ENCODE measurements around the gene MADD.

Gene MADD

DNA sequence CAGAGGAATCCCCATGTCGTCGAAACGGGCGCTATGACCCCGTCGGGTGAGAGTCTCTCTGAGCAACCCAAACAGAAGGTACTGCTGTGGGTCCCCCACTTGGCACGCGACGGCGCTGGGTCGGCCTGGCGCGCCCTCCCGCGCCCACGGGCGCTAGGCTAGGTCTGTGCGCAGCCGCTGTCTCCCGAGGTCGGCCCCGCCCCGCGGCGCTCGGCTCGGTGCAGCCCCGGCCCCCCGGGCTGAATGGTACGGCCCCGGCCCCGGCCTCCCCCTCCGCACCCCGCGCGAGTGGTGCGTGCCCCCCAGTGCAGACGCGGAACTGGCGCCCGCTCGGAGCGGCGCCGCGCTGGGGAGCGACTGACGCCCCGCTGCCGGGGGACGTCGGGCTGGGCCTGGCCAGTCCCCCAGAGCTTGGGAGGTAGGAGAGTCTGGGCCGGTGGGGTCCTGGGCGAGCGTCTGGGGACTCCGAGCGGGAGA is at the start of gene MADD:
Gene MADD, plus strand, starts transcription at position 305 of the 477 bp plus-strand sequence.
- peak; percentile 97 for DNase-seq

DNA sequence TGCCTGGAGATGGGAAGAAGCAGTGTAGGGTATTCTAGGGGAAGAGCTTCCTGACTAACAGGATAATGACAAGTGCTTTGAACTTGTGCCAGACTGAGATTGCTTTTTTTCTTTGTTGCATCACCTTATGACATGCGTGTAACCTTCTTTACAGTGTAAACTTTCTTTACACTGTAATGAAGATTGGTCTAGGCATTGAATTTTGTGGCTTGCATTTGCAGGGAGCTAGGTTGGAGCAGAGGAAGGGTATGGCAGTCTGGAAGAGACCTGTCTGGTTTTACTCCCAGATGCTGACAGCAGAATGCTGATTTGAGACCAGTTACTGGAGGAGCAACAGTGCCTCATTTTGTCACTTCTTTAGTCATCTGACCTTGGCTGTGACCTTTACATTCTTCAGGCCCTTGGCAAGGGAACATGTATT is 49.5 kb upstream of the MADD start:
- DNase-seq = no peak

DNA sequence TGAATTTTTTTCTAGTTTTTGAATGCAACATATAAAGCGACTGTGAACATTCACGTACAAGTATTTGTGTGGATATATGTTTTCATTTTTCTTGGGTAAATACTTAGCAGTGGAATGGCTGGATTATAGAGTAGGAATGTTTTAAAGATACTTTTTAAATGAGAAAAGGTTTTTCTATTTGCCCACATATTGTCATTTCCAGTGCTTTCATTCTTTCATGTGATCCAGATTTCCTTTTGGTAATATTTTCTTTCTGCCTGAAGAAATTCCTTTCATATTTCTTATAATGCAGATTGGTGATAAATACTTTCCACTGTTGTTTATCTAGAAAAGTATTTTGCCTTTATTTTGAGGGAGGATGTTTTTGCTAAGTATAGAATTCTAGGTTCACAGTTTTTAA is 47.2 kb upstream of the MADD start:
- DNase-seq = no peak

DNA sequence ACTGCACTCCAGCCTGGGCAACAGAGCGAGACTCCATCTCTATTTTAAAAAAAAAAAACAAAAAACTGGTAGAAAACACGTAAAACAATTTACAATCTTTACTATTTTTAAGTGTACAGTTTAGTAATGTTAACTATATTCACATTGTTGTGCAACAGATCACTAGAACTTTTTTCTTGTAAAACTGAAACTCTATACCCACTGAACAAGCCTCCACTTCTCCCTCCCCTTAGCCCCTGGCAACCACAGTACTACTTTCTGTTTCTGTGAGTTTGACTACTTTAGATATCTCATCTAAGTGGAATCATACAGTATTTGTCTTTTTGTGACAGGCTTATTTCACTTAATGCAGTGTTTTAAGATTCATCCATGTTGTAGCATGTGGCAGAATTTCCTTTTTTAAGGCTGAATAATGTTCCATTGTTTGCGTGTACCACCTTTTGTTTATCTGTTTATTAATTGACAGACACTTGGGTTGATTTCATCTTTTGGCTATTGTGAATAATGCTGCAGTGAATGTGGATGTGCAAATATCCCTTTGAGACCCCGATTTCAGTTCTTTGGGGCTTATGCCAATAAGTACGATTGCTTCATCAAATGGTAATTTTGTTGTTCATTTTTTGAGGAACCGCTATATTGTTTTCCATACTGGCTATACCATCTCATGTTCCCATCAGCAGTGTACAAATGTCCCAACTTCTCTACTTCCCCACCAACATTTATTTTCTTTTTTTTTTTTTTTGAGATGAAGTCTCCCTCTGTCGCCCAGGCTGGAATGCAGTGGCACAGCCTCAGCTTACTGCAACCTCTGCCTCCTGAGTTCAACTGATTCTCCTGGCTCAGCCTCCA is 44.2 kb upstream of the MADD start:
- no peak for DNase-seq

DNA sequence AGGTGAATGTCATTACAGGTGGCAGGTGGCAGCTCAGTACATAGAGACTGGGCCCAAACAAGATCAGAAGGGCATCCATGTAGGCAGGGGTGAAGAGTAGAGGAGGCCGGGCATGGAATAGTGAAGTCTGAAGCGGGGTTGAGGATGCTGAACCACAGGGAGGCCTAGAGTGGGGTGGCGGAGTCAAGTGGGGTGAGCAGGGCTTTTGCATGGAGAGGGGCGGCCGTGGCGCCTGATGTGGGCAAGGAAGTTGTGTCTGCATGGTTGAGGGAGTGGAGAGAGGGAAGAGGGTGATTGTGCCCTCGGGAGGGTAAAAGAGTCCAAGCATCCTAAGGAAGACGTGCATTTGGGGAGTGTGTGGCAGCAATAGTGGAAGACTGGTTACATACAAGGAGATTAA is 40.8 kb upstream of the MADD start:
- no peak for DNase-seq

DNA sequence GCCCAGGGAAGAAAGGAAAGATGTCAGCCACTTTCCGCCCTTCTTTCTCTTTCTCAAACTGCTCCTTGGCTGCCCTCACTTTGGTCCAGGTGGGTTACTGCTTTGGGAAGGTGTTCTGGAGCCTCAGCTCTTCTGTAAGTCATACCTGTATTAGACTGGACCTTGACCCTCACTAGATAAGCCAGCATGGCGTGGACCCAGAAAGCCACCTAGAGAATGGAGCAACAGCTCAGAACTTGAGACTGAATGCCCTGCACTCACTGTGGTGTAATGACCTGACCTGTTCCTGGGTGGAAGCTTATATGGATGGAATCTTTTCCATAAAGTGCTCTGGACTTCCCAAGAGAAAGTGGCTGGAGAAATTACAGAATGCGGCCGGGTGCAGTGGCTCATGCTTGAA is 36.9 kb upstream of the MADD start:
- no peak for DNase-seq

DNA sequence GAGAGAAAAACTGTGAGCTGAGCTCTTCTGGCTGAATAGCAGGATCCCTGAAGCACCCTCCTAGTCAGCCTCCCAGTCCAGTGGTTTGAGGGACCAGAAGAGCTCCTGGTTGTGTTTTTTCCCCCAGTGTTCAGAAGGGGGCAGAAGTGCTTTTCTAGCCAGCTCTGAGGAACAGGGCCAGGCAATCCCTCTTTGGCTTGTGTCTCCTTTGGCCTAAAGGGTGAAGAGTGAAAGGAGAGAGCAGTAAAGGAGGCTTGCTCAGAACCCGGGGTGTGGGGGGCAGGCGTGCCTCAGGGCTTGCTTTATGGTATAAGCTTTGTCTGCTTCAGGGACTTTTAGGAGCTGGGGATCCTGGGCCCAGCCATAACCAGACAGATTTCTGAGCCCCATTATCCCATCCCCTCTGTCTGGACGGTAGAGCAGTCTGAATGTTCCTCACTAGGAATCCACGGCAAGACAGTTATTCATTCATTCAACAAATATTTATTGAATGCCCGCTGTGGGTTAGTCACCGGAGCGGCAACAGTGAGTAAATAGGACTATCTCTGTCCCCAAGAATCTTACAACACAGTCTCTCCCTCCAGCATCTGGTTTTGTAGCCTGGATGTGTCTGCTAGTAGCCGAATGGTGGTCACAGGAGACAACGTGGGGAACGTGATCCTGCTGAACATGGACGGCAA is 35.8 kb upstream of the MADD start:
- DNase-seq = peak; percentile 53

DNA sequence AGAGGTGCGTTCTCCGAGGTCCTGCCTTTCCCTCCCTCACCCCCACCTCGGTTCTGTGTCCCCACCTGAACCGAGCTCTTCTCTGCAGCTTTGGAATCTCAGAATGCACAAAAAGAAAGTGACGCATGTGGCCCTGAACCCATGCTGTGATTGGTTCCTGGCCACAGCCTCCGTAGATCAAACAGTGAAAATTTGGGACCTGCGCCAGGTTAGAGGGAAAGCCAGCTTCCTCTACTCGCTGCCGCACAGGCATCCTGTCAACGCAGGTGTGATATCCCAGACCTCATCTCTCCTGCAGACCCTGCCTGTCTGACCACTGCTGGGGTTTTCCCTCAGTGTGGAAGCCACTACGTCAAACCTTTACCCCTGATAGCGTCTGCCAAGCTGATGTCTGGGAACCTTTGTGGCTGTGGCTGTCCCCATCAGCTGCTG is 35.2 kb upstream of the MADD start:
- DNase-seq = peak; percentile 60

DNA sequence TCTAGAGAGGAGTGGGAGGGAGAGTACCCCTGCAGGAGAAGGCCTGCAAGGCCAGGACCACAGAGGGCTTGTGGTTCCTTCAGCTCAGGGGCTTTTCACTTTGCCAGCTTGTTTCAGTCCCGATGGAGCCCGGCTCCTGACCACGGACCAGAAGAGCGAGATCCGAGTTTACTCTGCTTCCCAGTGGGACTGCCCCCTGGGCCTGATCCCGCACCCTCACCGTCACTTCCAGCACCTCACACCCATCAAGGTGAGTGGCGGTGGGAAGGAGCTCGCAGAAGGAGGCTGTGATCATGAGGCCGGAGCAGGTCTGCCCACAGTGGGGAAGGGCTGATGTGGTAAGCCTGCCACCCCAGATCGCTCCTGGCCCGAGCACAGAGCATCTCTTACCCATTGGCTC is 34.8 kb upstream of the MADD start:
- no peak for DNase-seq

DNA sequence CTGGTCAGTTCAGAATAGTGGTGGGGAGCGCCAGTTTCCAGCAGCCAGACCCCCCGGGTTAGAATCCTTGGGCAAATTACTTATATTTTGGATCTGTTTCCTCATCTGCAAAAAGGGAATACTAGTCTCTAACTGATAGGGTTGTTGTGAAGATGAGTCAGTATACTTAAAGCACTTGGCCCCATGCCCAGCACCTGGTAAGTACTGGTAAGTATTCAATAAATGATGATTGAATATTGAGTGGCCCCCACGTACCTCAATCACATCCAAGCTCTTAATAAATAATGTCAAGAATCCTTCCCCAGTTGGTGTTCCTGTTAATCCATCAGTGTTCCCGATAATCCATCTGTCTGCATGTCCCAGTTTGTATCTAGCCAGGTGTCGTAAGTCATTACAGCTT is 33.5 kb upstream of the MADD start:
- no peak for DNase-seq

DNA sequence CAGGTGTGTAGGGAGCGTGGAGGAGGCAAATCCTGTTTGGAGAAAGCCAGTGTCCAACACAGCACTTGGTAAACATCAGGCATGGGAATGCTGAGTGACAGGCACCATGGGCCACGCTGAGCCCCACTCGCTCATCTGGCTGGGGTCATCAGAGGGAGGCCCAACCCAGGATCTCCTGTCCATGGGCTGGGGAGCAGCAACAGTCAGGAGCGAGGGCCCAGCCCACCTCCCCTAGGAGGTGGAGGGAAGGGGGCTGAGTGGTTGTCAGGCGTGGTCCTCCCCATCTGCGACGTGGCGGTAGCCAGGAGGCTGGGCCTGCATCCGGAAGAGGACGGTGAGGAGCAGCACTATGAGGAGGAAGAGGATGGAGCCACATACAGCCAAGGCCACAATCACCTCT is 30.1 kb upstream of the MADD start:
- no peak for DNase-seq

DNA sequence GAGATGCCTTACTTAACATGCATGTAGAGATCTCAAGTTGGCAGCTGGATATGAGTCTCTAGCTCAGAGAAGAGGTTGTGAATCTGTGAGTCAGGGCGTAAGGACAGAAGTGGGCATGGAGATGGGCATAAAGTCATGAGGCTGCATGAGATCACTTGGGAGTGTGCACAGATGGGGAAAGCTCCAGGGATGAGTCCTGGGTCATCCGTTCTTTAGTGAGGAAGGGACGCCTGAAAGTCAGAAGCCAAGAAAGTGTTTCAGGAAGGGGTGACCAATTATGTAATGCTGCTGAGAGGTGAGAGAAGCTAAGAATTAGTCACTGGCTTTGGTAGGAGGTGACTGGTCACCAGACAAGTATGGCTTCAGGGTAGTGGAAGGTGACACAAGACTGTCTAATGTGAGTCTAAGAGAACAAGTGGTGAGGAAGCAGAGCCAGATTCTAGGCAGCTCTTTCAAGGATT is 28.1 kb upstream of the MADD start:
- no peak for DNase-seq

DNA sequence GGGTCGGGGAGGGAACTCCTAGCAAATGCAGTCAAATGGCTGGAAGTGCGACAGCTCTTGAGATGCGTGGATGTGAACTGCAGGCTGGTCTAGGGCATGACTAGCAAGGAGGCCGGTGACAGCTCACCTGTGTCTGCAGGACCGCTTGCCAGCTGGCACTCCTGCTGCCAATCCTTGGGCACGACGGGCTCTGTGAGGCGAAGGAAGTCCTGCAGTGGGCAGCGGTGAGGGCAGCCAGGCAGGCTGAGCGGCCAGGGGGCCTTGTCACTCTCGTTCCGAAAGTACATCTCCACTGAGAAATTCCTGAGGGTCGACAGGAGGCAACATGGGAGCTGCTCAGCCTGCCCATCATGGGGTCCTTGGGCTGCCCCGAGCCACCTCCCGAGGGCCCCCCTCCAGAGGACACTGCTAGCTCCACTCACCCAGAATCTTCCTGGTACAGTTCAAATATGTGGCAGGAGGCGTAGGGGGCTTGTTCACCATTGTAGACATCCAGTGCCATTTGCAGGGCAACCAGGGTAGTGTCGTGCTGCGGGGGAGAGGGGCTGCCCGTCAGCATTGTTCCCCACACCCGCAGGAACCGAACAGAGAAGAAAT is 27.2 kb upstream of the MADD start:
- DNase-seq = no peak

DNA sequence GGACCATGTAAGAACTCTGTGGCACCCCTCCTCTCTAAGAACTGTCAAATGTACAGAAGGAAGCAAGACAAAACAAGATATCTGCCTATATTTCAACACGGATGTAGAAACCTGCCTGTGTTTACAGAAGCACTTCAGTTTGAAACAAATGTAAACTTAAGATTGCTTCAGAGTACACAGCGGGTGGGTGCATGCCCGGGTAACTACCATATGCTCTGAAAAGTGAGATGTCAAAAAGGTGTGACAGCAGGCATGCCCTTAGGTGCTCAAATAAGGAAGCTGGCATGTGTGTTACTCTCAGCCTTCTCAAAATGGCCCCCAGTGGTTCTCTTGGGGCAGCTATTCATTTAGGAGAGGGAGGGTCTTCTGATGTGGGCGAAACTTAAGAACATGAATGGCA is 26.5 kb upstream of the MADD start:
- no peak for DNase-seq

DNA sequence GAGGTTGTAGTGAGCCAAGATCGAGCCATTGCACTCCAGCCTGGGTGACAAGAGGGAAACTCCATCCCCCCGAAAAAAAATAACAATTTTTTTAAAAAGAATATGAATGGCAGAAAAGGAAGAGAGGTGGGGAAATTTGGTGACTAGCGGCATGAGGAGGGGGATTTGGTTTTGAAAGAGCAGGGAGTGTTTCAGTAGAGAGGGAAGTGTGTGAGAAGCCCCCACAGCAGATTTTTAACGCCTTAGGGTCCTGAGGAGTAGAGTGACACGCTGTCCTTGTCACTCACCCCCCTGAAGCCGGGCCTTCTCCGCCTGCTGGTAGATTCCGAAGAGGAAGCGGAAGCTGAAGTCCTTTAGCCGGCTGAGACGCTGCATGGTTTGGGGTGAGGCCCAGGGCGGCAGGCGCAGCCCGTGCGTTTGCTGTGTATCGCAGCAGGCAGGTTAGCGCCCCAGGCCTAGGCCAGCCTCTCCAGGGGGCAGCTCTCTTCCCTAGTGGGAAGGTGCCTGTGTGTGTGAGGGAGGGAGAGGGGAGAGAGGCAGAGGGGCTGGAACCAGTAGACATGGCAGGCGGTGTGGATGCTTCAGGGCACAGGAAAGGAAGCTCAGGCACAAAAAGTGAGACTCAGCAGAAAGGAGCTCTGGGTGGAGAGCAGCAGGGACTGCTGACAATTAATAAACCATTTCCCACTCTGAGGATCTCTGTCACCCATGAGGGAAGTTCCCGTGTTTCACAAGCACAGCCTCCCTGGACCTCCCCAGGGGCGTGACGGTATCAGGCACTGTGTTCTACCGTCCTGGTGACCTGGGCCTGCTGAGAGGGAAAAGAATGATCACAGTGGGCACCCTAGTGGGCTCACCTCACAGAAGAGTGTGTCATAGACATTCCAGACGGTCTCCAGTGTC is 25.2 kb upstream of the MADD start:
- DNase-seq = no peak

DNA sequence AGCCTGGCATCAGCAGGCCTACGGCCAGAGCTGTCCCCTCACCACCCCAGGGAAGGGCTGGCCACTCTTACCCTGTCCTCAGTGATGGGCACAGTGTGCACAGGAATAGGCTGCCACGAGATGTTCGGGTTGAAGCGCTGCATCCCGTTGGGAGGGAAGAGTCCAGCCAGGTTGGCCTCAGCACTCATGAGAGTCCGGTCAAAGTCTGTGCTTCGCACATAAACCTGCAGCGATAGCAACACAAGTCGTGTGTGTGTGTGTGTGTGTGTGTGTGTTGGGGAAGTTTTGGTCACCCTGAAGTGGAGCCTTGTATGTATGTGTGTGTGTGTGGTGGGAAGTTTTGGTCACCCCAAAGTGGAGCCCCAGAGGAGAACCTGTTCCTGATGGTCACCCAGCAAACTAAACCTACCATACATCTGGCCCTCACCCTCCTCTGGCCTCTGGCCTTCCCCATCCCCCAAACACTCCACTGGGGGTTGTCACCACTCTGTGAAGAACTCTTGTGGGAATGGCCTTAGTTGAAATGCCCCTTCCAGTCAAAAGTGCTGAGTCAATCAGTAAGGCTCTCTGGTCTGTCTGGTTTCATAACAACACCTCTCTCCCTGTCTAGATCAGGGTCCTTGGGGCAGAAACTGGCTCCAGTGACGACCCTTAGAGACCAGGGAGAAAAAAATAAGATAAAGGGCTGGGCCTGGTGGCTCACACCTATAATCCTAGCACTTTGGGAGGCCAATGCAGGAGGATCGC is 24.1 kb upstream of the MADD start:
- DNase-seq = no peak

DNA sequence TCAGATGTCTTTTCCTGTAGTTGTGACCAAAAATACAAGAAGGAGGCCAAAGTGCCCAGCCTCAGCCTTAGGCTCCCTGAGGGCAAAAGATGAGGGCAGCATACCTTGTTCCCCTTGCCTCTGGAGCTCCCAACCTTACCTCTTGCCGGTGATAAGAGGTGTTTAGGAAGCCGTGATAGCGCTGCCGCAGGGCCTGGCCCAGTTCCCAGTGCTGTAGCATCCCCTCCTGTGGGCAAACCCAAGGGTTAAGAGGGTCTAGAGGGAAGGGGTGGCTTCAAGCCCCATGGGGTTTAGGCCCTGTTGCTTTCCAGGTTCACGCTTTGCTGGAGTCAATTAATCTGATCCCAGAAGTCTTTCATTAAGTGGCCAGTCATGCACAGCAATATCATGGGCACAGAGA is 22.4 kb upstream of the MADD start:
- DNase-seq = no peak

DNA sequence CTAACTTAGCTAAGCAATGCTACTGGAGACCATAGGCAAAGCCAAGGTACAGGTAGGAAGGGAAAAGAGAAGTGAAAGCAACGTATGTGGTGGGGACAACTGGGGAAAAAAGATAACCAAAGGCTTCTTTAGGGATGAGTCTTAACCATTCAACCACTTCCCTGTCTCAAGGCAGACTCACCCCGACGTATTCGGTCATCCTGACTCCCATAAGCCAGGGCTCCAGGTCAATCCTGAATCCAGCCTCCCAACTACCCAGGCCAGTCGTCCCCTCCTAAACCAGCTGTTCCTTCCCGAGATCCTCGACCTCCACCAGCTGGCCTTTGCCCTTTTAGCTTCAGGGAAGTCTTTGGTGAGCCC is 21.6 kb upstream of the MADD start:
- DNase-seq = no peak

DNA sequence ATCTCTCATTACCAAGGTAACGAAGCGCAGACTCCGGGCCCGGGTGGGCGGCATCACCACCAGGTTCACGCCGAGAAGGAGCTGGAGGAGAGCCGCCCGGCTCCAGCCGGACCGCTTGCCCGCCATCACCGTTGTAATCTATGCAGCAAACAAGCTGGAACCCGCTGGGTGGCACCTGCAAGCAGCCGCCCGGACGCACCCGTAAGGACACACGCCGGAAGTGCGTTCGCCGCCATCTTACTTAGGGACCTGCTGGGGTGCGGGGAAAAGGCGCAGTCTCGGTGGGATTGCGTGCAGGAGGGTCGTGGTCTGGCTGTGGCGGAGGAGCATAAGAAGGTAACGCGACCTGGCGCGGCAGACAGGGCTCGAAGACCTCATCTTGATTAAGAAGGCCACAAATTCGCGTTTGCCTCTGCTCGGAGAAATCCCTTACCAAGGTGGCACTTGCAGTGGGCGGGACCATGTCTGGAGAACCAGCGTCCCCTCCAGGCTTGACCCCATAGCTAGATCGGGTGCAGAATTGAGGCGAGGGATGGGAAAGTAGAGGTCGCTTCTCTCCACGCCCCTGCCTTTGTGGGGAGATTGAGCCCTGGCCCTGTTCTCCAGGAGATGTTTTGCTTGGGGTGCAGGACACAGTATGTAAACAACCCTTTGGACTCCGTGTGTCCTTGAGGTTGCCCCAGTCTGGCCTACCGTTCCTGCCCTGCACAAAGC is 21.1 kb upstream of the MADD start, which contains the start of gene ACP2:
Gene ACP2, minus strand, starts transcription at position 151 of the 714 bp plus-strand sequence. Its CDS starts 25 bp downstream, at position 126.
- DNase-seq = peak; percentile 95

DNA sequence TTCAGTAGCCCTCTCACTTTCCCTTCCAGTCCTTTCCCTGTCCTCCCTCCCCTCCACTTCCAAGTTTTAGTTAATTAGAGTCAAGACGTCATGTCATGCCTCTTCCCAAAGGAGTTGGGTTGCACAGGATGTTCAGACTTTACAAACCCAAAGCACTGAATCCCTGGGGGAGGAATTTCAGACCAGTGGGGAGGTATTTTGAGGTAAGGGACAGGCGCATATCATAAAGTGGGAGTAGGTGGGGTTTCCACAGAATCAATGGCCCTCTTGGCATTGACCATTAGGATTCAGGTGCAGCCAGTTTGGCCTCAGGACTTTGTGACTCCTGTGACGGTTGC is 20.6 kb upstream of the MADD start:
- no peak for DNase-seq

DNA sequence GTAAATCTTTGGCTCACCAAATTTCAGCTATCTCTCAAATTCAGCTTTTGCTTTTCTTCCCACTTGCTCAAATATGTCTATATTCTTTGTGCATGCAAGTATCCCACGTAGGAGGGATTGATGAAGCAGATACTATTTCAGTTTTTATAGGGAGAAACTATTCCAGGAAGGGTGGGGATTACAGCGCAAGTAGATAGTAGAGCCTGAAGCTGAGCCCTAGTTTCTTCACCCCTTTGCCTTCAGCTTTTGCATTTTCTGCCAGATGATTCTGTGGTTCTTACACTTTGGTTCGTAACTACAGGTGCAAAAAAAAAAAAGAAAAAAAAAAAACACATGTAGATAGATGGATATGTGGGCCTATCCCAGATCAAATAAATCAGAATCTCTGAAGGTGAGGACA is 18.2 kb upstream of the MADD start:
- no peak for DNase-seq
